Calu3 (cell line): ENCODE data around the gene RFXANK. TPM values are rescaled to one million over a fixed set of nuclear protein-coding genes. Genes with fewer than 3 reads are reported as not detected.

Source experiments
- BruUV-seq: library from RNA; stranded (reverse); fragments of 400-500 nt; replicated peaks from 2 replicates; lab custom pipeline; 2021; lab: Mats Ljungman, UMichigan
- CTCF ChIA-PET: fragments of 300-600 bp; sonication (Branson Sonifier 250); formaldehyde crosslinking; loops from one replicate; lab custom pipeline; 2022; ENCODE audit warnings: antibody characterized with exemption; lab: Charles Lee
- DNase-seq: peaks from one replicate; pipeline ENCODE4 v3.0.0; 2022
- H3K27ac Mint-ChIP-seq: one replicate; pipeline ENCODE4 v1.8.0; 2022; ENCODE audit warnings: mixed read lengths; ENCODE audit not compliant: unreplicated experiment
- H3K27me3 Mint-ChIP-seq: one replicate; pipeline ENCODE4 v1.8.0; 2022; ENCODE audit warnings: mixed read lengths; ENCODE audit not compliant: unreplicated experiment
- H3K36me3 Mint-ChIP-seq: one replicate; pipeline ENCODE4 v1.8.0; 2022; ENCODE audit warnings: mild to moderate bottlenecking, moderate library complexity, mixed read lengths; ENCODE audit not compliant: insufficient read depth, unreplicated experiment
- H3K4me1 Mint-ChIP-seq: one replicate; pipeline ENCODE4 v1.8.0; 2022; ENCODE audit warnings: mild to moderate bottlenecking, low read depth, mixed read lengths; ENCODE audit not compliant: unreplicated experiment
- H3K4me3 Mint-ChIP-seq: one replicate; pipeline ENCODE4 v1.8.0; 2022; ENCODE audit warnings: mild to moderate bottlenecking, low read depth, moderate library complexity, mixed read lengths; ENCODE audit not compliant: unreplicated experiment
- H3K9me3 Mint-ChIP-seq: one replicate; pipeline ENCODE4 v1.8.0; 2022; ENCODE audit warnings: low read depth, mixed read lengths; ENCODE audit not compliant: unreplicated experiment
- CTCF ChIP-seq: fragments of 200-600 bp; IDR thresholded peaks from one replicate; pipeline ENCODE4 v1.8.0; 2022; ENCODE audit warnings: antibody characterized with exemption; ENCODE audit not compliant: unreplicated experiment
- intact Hi-C: fragments of 100-400 bp; cut with micrococcal nuclease; formaldehyde crosslinking; loops from one replicate; pipeline ENCODE4 v1.10.0; 2022; ENCODE audit not compliant: unreplicated experiment
- total RNA-seq: library from RNA; stranded (reverse); gene quantifications from 2 replicates; pipeline ENCODE4 v1.2.3, GENCODE V29; 2022

Gene RFXANK
- total RNA-seq, 1 experiment from 2014 or later, result 63.2 TPM

- no peaks in the 10 kb centered on the region for H3K9me3 Mint-ChIP-seq
- no peak for DNase-seq
- H3K36me3 Mint-ChIP-seq, result no peaks in the 10 kb centered on the region
- no peak overlapping the region for H3K27ac Mint-ChIP-seq
- CTCF ChIA-PET, result no interaction called here
- intact Hi-C loops, result loop anchor here (10.0 kb wide), 1 partner anchor 78 kb away; no protein-coding TSS in a partner anchor
- no TSS peak for BruUV-seq
- H3K27me3 Mint-ChIP-seq, result peaks cover 23% of the 10 kb centered on the region
- H3K4me1 Mint-ChIP-seq, result no peaks in the 10 kb centered on the region
- no peak for TF ChIP-seq CTCF
- no peak overlapping the region for H3K4me3 Mint-ChIP-seq
Observed at GRCh38 chr19:19223060-19223459, 31.0 kb downstream of the RFXANK start.

GRCh38 chr19:19223636-19224035 lies 31.6 kb downstream of the RFXANK start:
- H3K36me3 Mint-ChIP-seq, result no peaks in the 10 kb centered on the region
- TF ChIP-seq CTCF, result no peak
- CTCF ChIA-PET, result no interaction called here
- no peaks in the 10 kb centered on the region for H3K9me3 Mint-ChIP-seq
- DNase-seq, result no peak
- H3K27me3 Mint-ChIP-seq, result peaks cover 28% of the 10 kb centered on the region
- intact Hi-C loops, result loop anchor here (10.0 kb wide), 1 partner anchor 79 kb away; no protein-coding TSS in a partner anchor
- no TSS peak for BruUV-seq
- no peak overlapping the region for H3K4me3 Mint-ChIP-seq
- no peaks in the 10 kb centered on the region for H3K4me1 Mint-ChIP-seq
- H3K27ac Mint-ChIP-seq, result no peak overlapping the region

- H3K36me3 Mint-ChIP-seq, result no peaks in the 10 kb centered on the region
Observed at GRCh38 chr19:19224150-19224851, 32.2 kb downstream of the RFXANK start.

GRCh38 chr19:19224852-19225494 lies 32.9 kb downstream of the RFXANK start:
- peak overlapping the region; percentile 60 for H3K4me3 Mint-ChIP-seq
- TF ChIP-seq CTCF, result peak; percentile 79
- BruUV-seq, result no TSS peak
- intact Hi-C loops, result loop anchor here (10.0 kb wide), 1 partner anchor 80 kb away; no protein-coding TSS in a partner anchor
- H3K36me3 Mint-ChIP-seq, result no peaks in the 10 kb centered on the region
- CTCF ChIA-PET, result interaction anchor here (0.5 to 1.8 kb wide), 5 partner anchors 22 to 1809 kb away, joined by 3 to 14 read pairs (median 10); partner anchors contain the start of gene NR2C2AP
- no peaks in the 10 kb centered on the region for H3K4me1 Mint-ChIP-seq
- H3K27me3 Mint-ChIP-seq, result peaks cover 40% of the 10 kb centered on the region
- H3K27ac Mint-ChIP-seq, result no peak overlapping the region
- peak; percentile 81 for DNase-seq
- no peaks in the 10 kb centered on the region for H3K9me3 Mint-ChIP-seq

More at GRCh38 chr19:19224150-19224851, 32.2 kb downstream of the RFXANK start:
- H3K9me3 Mint-ChIP-seq, result no peaks in the 10 kb centered on the region
- no peak overlapping the region for H3K27ac Mint-ChIP-seq
- TF ChIP-seq CTCF, result no peak
- no peaks in the 10 kb centered on the region for H3K4me1 Mint-ChIP-seq
- CTCF ChIA-PET, result interaction anchor here (0.5 to 1.8 kb wide), 5 partner anchors 21 to 1808 kb away, joined by 3 to 14 read pairs (median 10); partner anchors contain the start of gene NR2C2AP
- peaks cover 35% of the 10 kb centered on the region for H3K27me3 Mint-ChIP-seq
- intact Hi-C loops, result loop anchor here (10.0 kb wide), 1 partner anchor 80 kb away; no protein-coding TSS in a partner anchor
- no peak for DNase-seq
- BruUV-seq, result no TSS peak
- H3K4me3 Mint-ChIP-seq, result peak overlapping the region; percentile 60
